Stimulated activated CD4-positive, alpha-beta T cell treated with anti-CD3 and anti-CD28 coated beads, Interleukin-4, amount 100 ng/mL, for 4 hours (primary cell): ENCODE data around the gene PUM1.
"Not testable (repeated sequence)": the region's sequence is repeated elsewhere in the genome, so short reads cannot be mapped to it uniquely, and the experiment has no call there.

ENCODE experiments used
- DNase-seq, 2 experiments: peaks; one replicate each; pipeline ENCODE4 v3.0.0-alpha.2; 2020

Gene PUM1

GRCh38 chr1:31062867-31063380, 2.6 kb downstream of the PUM1 start:
- no peak for DNase-seq

DNA sequence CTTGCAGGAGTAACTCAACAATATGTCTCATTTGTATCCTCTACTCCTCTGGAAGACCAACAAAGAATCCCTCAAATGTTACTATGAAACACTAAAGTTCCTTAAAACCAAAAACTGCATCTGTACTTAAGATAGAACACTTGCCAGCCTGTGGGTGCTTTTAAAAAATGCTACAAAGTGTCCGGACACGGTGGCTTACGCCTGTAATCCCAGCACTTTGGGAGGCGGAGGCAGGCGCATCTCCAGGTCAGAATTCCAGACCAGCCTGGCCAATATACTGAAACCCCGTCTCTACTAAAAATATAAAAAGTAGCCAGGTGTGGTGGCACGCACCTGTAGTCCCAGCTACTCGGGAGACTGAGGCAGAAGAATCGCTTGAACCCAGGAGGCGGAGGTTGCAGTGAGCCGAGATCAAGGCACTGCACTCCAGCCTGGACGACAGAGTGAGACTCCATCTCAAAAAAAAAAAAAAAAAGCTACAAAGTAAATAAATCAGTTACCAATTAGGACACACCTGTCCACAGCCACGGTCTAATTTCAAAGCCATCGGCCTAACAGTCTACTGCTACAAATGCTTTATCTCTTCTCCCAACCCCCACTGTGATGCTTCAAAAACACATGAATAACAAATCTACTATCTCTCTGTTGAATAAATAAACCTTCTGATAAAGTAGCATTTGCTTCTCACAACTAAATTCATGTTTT, 3.2 kb downstream of the PUM1 start:
- DNase-seq = not testable (repeated sequence)

- DNase-seq = no peak
Measured at GRCh38 chr1:31058012-31058411, 7.5 kb downstream of the PUM1 start.

DNA sequence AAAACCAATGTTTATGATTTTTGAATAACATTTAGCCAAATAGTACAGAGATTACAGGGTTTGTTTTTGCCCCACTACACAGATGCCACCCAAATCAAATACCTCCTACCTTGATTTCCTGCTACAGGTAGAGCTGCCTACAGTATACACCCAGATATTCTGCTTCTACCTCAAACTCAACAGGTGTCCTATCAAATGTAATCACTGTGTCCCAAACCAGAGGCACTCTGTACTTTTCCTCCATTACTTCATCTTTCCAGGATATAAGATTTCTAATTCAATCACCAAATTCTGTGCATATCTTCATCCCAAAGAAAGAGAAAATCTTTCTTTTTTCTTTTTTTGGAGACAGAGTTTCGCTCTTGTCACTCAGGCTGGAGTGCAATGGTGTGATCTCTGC, 9.6 kb downstream of the PUM1 start:
- no peak for DNase-seq

DNA sequence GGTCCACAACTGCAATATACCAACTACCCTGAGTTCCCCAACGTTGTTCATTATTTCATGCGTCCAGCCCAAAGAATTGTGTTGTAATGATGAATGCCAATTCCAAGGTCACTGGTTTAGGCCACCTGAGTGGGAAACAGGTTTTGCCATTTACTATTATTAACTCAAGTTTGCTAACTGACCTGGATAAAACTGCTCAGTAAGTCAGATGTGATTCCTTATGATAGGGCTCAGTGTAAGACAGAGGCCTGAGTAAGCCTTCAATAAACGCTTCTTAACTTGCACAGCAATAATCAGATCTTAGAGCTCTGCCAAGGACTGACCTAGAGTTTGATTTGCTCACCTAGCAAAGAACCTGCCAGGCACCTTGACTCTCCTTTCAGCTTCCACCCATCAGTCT, 10.0 kb downstream of the PUM1 start:
- no peak for DNase-seq

GRCh38 chr1:31054958-31055481, 10.5 kb downstream of the PUM1 start:
- no peak for DNase-seq

- DNase-seq = no peak
Measured at GRCh38 chr1:31054349-31054748, 11.2 kb downstream of the PUM1 start.

DNA sequence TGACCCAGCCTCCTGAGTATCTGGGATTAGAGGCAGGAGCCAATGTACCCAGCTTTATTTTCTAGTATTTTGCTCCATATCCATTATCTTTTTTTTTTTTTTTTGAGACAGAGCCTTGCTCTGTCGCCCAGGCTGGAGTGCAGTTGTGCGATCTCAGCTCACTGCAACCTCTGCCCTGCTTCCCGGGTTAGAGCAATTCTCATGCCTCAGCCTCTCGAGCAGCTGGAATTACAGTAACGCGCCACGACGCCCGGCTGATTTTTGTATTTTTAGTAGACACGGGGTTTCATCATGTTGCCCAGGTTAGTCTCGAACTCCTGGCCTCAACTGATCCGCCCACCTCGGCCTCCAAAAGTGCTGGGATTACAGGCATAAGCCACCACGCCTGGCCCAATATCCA, 12.9 kb downstream of the PUM1 start:
- DNase-seq = not testable (repeated sequence)

GRCh38 chr1:31051611-31052010, 13.9 kb downstream of the PUM1 start:
- no peak for DNase-seq

- not testable (repeated sequence) for DNase-seq
Measured at GRCh38 chr1:31047507-31047906, 18.0 kb downstream of the PUM1 start.

GRCh38 chr1:31043631-31044030, 21.9 kb downstream of the PUM1 start:
- DNase-seq = no peak

GRCh38 chr1:31042656-31043055, 22.9 kb downstream of the PUM1 start:
- no peak for DNase-seq

DNA sequence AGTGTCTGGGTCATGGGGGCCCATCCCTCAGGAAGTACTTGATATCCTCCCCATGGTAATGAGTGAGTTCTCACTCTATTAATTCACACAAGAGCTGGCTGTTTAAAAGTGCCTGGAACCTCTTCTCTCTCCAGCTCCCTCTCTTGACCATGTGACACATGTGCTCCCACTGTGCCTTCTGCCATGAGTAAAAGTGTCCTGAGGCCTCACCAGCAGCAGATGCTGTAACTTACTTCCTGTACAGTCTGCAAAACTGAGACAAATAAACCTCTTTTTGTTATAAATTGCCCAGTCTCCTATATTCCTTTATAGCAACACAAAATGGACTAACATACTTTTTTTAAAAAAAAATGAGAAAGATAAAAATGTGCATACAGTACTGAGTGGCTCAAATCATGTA, 24.0 kb downstream of the PUM1 start:
- no peak for DNase-seq

GRCh38 chr1:31040038-31040437, 25.5 kb downstream of the PUM1 start:
- no peak for DNase-seq

GRCh38 chr1:31038935-31039334, 26.6 kb downstream of the PUM1 start:
- not testable (repeated sequence) for DNase-seq

- no peak for DNase-seq
Measured at GRCh38 chr1:31038360-31038759, 27.2 kb downstream of the PUM1 start.

DNA sequence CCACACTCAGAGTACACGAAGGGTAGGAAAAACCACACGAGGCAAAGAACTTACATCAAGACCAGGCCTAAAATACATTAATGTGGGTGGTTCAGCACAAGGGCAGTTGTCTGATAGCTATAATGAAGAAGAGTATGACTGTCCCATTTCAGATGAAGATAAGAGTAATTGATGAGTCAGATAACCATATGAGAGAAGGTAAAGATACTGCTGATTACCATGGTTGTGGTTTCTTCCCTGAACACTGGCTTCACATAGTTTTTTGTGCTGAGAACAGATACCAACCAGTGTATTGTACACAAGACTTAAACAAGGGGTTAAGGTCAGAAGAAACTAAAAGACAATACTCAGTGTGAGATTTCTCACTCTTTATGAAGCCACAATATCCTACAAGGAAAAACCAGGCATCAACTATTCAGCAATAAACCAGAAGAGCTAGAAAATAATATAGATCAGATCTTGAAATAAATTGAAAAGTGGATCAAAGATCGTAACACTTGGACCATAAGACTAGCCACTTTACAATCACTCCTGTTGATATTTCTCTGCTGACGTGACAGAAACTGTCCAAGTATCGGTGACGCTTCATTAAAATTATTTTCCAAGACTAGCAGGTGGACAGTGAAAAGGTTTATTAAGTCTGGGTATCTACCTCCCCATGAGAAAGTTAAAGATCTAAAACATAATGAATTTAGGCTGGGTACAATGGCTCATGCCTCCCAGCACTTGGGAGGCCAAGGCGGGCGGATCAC, 28.6 kb downstream of the PUM1 start:
- no peak for DNase-seq

- no peak for DNase-seq
Measured at GRCh38 chr1:31033598-31033997, 31.9 kb downstream of the PUM1 start.

DNA sequence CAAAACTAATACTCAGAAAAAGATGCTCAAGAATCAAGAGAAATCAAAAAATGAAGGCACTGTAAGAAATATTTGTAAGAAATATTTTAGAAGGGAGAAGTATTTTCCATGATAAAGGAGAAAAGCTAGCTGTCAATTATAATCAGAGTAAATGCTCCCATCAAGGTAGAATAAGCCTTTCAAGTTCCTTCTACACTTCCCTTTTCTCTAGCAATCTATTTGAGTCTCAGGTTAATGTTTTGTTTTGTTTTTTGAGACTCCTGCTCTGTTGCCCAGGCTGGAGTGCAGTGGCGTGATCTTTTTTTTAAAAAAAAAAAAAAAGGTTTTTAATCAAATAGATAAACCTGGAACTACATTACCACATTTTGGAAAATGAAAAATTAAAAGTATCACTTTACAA, 33.3 kb downstream of the PUM1 start:
- DNase-seq = no peak

- DNase-seq = no peak
Measured at GRCh38 chr1:31031330-31032143, 34.0 kb downstream of the PUM1 start.

DNA sequence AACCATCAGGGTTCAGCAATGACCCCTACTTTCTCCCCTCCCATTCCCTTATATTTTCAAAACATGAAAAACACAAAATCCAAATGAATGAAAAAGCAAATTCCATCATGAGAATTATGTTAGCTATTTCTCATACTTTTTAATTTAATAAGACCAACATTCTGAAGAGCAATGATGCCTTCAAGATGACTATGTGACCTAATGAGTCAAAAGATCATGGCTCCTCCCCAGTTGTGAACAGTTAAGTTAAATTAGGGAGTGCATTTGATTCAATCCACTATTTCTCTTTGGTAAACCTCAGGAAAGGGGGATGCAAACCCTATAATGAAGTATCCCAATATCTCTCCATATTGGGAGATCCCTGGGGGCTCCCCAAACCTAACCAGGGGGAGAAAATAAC, 36.5 kb downstream of the PUM1 start:
- no peak for DNase-seq

GRCh38 chr1:31027693-31028526, 37.6 kb downstream of the PUM1 start:
- DNase-seq = no peak
